Glutamatergic neuron (in vitro differentiated cells): ENCODE data around the gene USH1G. TPM values are rescaled to one million over a fixed set of nuclear protein-coding genes. Genes with fewer than 3 reads are reported as not detected.
A peak's percentile ranks its signal among the peaks of the same experiment; 100 is the strongest.

Experiments used
- DNase-seq: peaks from one replicate; pipeline ENCODE4 v3.0.0; 2022
- H3K27ac Mint-ChIP-seq: one replicate; pipeline ENCODE4 v1.8.0; 2020; ENCODE audit warnings: mild to moderate bottlenecking, mixed read lengths, inconsistent platforms; ENCODE audit not compliant: unreplicated experiment
- H3K27me3 Mint-ChIP-seq: one replicate; pipeline ENCODE4 v1.8.0; 2020; ENCODE audit warnings: mild to moderate bottlenecking, moderate library complexity, mixed read lengths, inconsistent platforms; ENCODE audit not compliant: unreplicated experiment
- H3K36me3 Mint-ChIP-seq: one replicate; pipeline ENCODE4 v1.8.0; 2020; ENCODE audit warnings: mild to moderate bottlenecking, mixed read lengths, inconsistent platforms; ENCODE audit not compliant: unreplicated experiment
- H3K4me1 Mint-ChIP-seq: one replicate; pipeline ENCODE4 v1.8.0; 2020; ENCODE audit warnings: mild to moderate bottlenecking, low read depth, mixed read lengths, inconsistent platforms; ENCODE audit not compliant: unreplicated experiment
- H3K4me3 Mint-ChIP-seq: one replicate; pipeline ENCODE4 v1.8.0; 2020; ENCODE audit warnings: mild to moderate bottlenecking, mixed read lengths, inconsistent platforms; ENCODE audit not compliant: unreplicated experiment
- H3K9me3 Mint-ChIP-seq: one replicate; pipeline ENCODE4 v1.8.0; 2020; ENCODE audit warnings: mild to moderate bottlenecking, moderate library complexity, mixed read lengths, inconsistent platforms; ENCODE audit not compliant: unreplicated experiment
- CTCF ChIP-seq: fragments of 200-600 bp; sonication (generic); IDR thresholded peaks from one replicate; pipeline ENCODE4 v1.5.0; 2021; ENCODE audit not compliant: partially characterized antibody, unreplicated experiment
- total RNA-seq: library from RNA; stranded (reverse); fragmentation: NEBNext Ultra II Directional; extraction: Animal tissue kit (Norgen Biotek cat#: 25700); gene quantifications from one replicate; pipeline ENCODE4 v1.2.1, GENCODE V29; 2021; ENCODE audit not compliant: unreplicated experiment

Gene USH1G
- total RNA-seq, 1 donor from 2014 or later = 0.12 TPM

DNA sequence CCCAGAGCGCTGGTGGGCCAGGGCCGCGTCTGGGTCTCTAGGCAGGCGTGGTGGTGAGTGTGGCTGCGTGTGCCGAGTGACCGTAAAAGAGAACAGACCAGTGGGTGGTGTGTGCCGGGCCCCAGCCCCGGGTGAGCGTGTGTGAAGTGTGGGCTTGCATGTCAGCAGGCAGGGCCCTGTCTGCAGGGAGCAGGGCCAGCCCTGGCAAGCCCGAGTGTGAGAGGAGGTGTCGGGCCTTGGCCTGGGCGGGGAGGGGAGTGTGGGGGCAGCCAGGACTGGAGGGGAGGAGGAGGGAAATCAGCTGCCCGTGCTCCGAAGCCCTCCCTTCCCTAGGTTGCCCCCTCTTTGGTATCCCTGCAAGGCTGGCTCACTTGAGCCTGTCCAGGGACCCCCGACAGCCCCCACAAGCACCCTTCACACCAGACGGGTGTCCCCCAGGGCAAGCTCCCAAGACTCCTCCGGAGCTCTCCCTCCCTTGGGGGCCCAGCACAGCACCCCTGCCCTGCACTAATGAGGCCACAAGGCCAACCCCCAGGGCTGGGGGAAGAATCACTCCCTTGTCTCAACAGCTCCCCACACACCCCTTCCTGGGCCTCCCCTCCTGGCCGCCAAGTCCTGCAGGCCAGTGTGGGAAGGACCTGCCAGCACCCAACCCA is 1.9 kb downstream of the USH1G start:
- Mint-ChIP-seq H3K4me1 (peaks cover 2% of the 10 kb centered on the region), H3K4me3 (no peak overlapping the region), H3K9me3 (peaks cover 1% of the 10 kb centered on the region), H3K27me3 (peaks cover 20% of the 10 kb centered on the region), H3K27ac (no peak overlapping the region), H3K36me3 (no peaks in the 10 kb centered on the region)
- DNase-seq = no peak
- no peak for TF ChIP-seq CTCF

GRCh38 chr17:74920642-74921025 is 2.4 kb downstream of the USH1G start:
- peak; percentile 42 for DNase-seq
- H3K4me3 Mint-ChIP-seq = no peak overlapping the region
- H3K27me3 Mint-ChIP-seq = peaks cover 18% of the 10 kb centered on the region
- H3K27ac Mint-ChIP-seq = no peak overlapping the region
- no peak for TF ChIP-seq CTCF
- H3K4me1 Mint-ChIP-seq = peaks cover 2% of the 10 kb centered on the region
- H3K36me3 Mint-ChIP-seq = no peaks in the 10 kb centered on the region
- H3K9me3 Mint-ChIP-seq = peaks cover 1% of the 10 kb centered on the region

GRCh38 chr17:74920306-74920620 is 2.8 kb downstream of the USH1G start:
- peaks cover 1% of the 10 kb centered on the region for H3K9me3 Mint-ChIP-seq
- no peak overlapping the region for H3K4me3 Mint-ChIP-seq
- no peak for DNase-seq
- no peaks in the 10 kb centered on the region for H3K36me3 Mint-ChIP-seq
- TF ChIP-seq CTCF = no peak
- peaks cover 14% of the 10 kb centered on the region for H3K27me3 Mint-ChIP-seq
- peaks cover 2% of the 10 kb centered on the region for H3K4me1 Mint-ChIP-seq
- H3K27ac Mint-ChIP-seq = no peak overlapping the region

- no peak for TF ChIP-seq CTCF
- Mint-ChIP-seq H3K27me3 (peaks cover 9% of the 10 kb centered on the region), H3K4me1 (peaks cover 2% of the 10 kb centered on the region), H3K36me3 (no peaks in the 10 kb centered on the region), H3K27ac (no peak overlapping the region), H3K9me3 (peaks cover 1% of the 10 kb centered on the region), H3K4me3 (no peak overlapping the region)
- peak; percentile 52 for DNase-seq
Observed at GRCh38 chr17:74919440-74920305, 3.4 kb downstream of the USH1G start.

DNA sequence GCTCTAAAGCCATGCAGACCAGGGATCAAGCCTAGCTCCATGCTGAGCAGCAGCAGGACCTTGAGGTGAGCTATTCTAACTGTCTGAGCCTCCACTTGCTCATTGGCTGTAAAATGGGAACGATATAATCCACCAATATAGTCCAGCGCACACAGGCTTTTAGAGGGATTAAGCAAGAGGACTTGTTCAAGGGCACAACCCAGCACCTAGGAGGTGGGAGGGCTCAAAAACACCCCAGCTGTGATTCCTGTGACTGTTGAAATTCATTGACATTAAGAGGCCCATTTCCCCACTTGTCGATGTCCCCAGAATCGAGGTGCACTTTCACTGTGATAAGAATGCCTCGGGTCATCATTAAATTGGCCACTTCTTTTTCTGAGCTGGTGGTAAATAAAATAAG is 4.1 kb downstream of the USH1G start:
- TF ChIP-seq CTCF = no peak
- Mint-ChIP-seq H3K27ac (no peak overlapping the region), H3K36me3 (no peaks in the 10 kb centered on the region), H3K4me1 (peaks cover 2% of the 10 kb centered on the region), H3K9me3 (peaks cover 3% of the 10 kb centered on the region), H3K27me3 (peaks cover 8% of the 10 kb centered on the region), H3K4me3 (no peak overlapping the region)
- DNase-seq = no peak
